Pulmonary artery endothelial cell (primary cell): ENCODE measurements around the gene TMBIM1. TPM values are rescaled to one million over a fixed set of nuclear protein-coding genes. Genes with fewer than 3 reads are reported as not detected.

Experiments used
- DNase-seq: peaks from one replicate; pipeline ENCODE4 v3.0.0-alpha.2; 2011; ENCODE audit warnings: low read depth, low spot score
- total RNA-seq: library from RNA; depleted of rRNA; stranded (reverse); fragments of >200 nt; gene quantifications from 2 replicates; pipeline ENCODE4 v1.2.3, GENCODE V29; 2014

Gene TMBIM1
- total RNA-seq, result 128 and 169 TPM in 2 replicates

GRCh38 chr2:218292048-218293014 is at the start of gene TMBIM1:
TSS of gene TMBIM1 (minus strand) at chr2:218292503. CDS start at chr2:218282141, 10,362 bp downstream.
- DNase-seq, result no peak

- DNase-seq, result no peak
Measured at GRCh38 chr2:218341381-218341780, 49.1 kb upstream of the TMBIM1 start.

- no peak for DNase-seq
Measured at GRCh38 chr2:218340656-218341055, 48.4 kb upstream of the TMBIM1 start.

GRCh38 chr2:218334531-218334930 is 42.2 kb upstream of the TMBIM1 start:
- DNase-seq, result no peak

GRCh38 chr2:218332920-218333645 is 40.8 kb upstream of the TMBIM1 start:
- no peak for DNase-seq

- no peak for DNase-seq
Measured at GRCh38 chr2:218332288-218332687, 40.0 kb upstream of the TMBIM1 start.

GRCh38 chr2:218331745-218332144 is 39.4 kb upstream of the TMBIM1 start:
- no peak for DNase-seq

- DNase-seq, result no peak
Measured at GRCh38 chr2:218329826-218330593, 37.7 kb upstream of the TMBIM1 start.

GRCh38 chr2:218329027-218329825 is 36.9 kb upstream of the TMBIM1 start:
- no peak for DNase-seq

GRCh38 chr2:218328294-218328693 is 36.0 kb upstream of the TMBIM1 start:
- DNase-seq, result no peak

- no peak for DNase-seq
Measured at GRCh38 chr2:218327451-218328210, 35.3 kb upstream of the TMBIM1 start.

GRCh38 chr2:218326315-218326714 is 34.0 kb upstream of the TMBIM1 start:
- no peak for DNase-seq

- DNase-seq, result no peak
Measured at GRCh38 chr2:218325566-218326160, 33.4 kb upstream of the TMBIM1 start.

- DNase-seq, result peak; percentile 29
Measured at GRCh38 chr2:218323526-218324472, 31.5 kb upstream of the TMBIM1 start.

GRCh38 chr2:218322768-218323525 is 30.6 kb upstream of the TMBIM1 start:
- DNase-seq, result peak; percentile 92

GRCh38 chr2:218320704-218321336 is 28.5 kb upstream of the TMBIM1 start:
- no peak for DNase-seq

GRCh38 chr2:218319813-218320365 is 27.6 kb upstream of the TMBIM1 start:
- DNase-seq, result no peak
